BJ (cell line): ENCODE measurements around the gene RBMX2. TPM values are rescaled to one million over a fixed set of nuclear protein-coding genes. Genes with fewer than 3 reads are reported as not detected.
"Not testable (repeated sequence)": the region's sequence is repeated elsewhere in the genome, so short reads cannot be mapped to it uniquely, and the experiment has no call there.

Experiments
- CTCF ChIA-PET: fragments of 350-600 bp; formaldehyde crosslinking; extraction: SDS; loops from one replicate; lab custom pipeline; 2021; ENCODE audit warnings: antibody characterized with exemption, inconsistent platforms; lab: Yijun Ruan, JAX
- POLR2A ChIA-PET: fragments of 300-600 bp; sonication (Branson Sonifier 250); formaldehyde crosslinking; extraction: SDS; loops from one replicate; lab custom pipeline; 2021; ENCODE audit warnings: antibody characterized with exemption; lab: Charles Lee
- DNase-seq: peaks from one replicate; pipeline ENCODE4 v3.0.0-alpha.2; 2011; ENCODE audit warnings: low read depth
- H3K27me3 ChIP-seq: 2 replicates; pipeline ENCODE4 v1.6.0; 2011; ENCODE audit warnings: low read length; ENCODE audit not compliant: control insufficient read depth, insufficient read depth
- H3K36me3 ChIP-seq: 2 replicates; pipeline ENCODE4 v1.5.1; 2011; ENCODE audit warnings: low read length; ENCODE audit not compliant: control insufficient read depth, insufficient read depth
- H3K4me3 ChIP-seq: 2 replicates; pipeline ENCODE4 v1.5.1; 2011; ENCODE audit warnings: low read depth, mild to moderate bottlenecking, control low read depth, low read length
- polyA plus RNA-seq: library from polyadenylated mRNA; depleted of rRNA; stranded (reverse); fragments of >200 nt; gene quantifications from 2 replicates; pipeline ENCODE4 v1.2.3, GENCODE V29; 2011
- TF ChIP-seq, protein P1 (sequence below): IDR thresholded peaks from 2 replicates; pipeline ENCODE4 v1.5.1; 2011; ENCODE audit warnings: low read depth, mild to moderate bottlenecking, control low read depth, inconsistent platforms, low read length, moderate library complexity; ENCODE audit not compliant: insufficient read depth

The RBMX2 gene
- polyA plus RNA-seq, 1 experiment: 12.6 TPM

DNA sequence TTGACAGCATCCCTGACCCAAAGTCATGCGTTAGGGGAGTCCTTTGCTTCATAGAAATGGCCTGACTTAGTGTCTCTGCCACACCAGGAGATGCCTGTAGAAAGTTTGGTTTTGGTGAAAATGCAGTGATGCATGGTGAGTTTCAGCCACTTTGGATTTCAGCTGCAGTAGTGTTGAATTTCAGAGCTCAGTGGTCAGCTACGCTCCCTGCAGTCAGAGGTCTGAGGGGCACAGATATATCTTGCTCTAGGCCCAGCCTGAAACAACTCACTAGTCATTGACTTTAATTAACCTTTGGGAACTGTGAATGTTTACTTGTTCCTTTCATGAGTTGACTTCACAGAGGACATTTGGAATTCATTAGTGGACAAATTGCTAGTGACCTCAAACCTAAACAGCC lies 17.5 kb downstream of the RBMX2 start:
- Histone ChIP-seq H3K27me3 (no peaks in the 10 kb centered on the region), H3K36me3 (peaks cover 1% of the 10 kb centered on the region; the same call in 1 of the 2 replicates), H3K4me3 (no peak overlapping the region)
- TF ChIP-seq, protein P1, sequence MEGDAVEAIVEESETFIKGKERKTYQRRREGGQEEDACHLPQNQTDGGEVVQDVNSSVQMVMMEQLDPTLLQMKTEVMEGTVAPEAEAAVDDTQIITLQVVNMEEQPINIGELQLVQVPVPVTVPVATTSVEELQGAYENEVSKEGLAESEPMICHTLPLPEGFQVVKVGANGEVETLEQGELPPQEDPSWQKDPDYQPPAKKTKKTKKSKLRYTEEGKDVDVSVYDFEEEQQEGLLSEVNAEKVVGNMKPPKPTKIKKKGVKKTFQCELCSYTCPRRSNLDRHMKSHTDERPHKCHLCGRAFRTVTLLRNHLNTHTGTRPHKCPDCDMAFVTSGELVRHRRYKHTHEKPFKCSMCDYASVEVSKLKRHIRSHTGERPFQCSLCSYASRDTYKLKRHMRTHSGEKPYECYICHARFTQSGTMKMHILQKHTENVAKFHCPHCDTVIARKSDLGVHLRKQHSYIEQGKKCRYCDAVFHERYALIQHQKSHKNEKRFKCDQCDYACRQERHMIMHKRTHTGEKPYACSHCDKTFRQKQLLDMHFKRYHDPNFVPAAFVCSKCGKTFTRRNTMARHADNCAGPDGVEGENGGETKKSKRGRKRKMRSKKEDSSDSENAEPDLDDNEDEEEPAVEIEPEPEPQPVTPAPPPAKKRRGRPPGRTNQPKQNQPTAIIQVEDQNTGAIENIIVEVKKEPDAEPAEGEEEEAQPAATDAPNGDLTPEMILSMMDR: no peak
- ChIA-PET CTCF (no interaction called here), POLR2A (no interaction called here)
- no peak for DNase-seq

DNA sequence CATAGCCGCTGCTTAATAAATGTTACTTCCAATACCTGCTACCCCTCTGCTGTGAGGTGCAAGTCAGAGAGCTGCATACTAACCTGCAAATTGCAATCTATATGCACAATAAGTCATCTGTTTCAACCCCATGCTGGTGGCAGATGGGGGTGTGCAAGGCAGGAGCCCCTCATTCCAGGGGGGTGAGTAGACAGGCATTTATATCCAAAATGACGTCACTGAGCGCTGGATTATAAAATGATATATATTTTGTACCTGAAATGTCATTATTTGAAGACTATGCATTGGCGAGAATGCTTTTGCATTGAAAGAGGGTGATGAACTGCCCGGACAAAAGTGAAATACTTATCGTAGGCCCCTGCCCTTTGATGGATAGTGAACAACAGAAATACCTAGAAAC lies 24.7 kb downstream of the RBMX2 start:
- CTCF ChIA-PET: no interaction called here
- no peak overlapping the region for H3K4me3 ChIP-seq
- POLR2A ChIA-PET: no interaction called here
- no peak for DNase-seq
- no peaks in the 10 kb centered on the region for H3K36me3 ChIP-seq
- H3K27me3 ChIP-seq: no peaks in the 10 kb centered on the region
- TF ChIP-seq, protein P1: no peak

DNA sequence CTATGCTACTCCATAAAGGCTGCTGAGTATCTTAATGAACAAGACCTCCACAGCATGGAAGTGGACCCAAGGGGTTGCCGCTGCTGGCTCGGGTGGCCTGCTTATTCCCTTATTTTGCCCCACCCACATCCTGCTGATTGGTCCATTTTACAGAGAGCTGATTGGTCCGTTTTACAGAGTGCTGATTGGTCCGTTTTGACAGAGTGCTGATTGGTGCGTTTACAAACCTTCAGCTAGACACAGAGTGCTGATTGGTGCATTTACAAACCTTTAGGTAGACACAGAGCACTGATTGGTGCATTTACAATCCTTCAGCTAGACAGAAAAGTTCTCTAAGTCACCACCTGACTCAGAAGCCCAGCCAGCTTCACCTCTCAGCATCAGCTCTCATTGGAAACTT lies 27.4 kb downstream of the RBMX2 start:
- POLR2A ChIA-PET, H3K27me3 ChIP-seq, H3K36me3 ChIP-seq, CTCF ChIA-PET, DNase-seq, H3K4me3 ChIP-seq: not testable (repeated sequence)

DNA sequence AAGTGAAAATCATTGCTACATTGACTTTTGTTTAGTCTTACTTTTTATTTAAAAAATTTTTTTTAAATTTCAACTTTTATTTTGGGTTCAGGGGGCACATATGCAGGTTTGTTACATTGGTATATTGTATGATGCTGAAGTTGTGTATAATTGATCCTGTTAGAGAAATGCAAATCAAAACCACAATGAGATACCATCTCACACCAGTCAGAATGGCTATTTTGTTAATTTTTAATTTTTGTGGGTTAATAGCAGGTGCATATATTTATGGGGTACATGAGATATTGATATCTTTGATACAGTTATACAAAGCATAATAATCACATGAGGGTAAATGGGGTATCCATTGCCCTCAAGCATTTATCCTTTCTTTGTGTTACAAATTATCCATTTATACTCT lies 34.1 kb downstream of the RBMX2 start:
- TF ChIP-seq, protein P1: no peak
- Histone ChIP-seq H3K27me3 (no peaks in the 10 kb centered on the region), H3K36me3 (no peaks in the 10 kb centered on the region), H3K4me3 (no peak overlapping the region)
- ChIA-PET POLR2A (no interaction called here), CTCF (no interaction called here)
- no peak for DNase-seq

DNA sequence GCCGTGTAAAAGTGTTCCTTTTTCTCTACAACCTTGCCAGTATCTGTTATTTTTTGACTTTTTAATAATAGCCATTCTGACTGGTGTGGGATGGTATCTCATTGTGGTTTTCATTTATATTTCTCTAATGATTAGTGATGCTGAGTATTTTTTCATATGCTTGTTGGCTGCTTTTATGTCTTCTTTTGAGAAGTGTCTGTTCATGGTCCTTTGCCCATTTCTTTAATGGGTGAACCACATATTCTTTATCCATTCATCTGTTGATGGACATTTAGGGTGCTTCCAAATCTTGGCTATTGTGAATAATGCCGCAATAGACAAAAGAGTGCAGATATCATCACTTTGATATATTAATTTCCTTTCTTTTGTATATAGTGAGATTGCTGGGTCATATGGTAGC lies 36.2 kb downstream of the RBMX2 start:
- H3K4me3 ChIP-seq, H3K27me3 ChIP-seq, POLR2A ChIA-PET, CTCF ChIA-PET, H3K36me3 ChIP-seq, DNase-seq: not testable (repeated sequence)

DNA sequence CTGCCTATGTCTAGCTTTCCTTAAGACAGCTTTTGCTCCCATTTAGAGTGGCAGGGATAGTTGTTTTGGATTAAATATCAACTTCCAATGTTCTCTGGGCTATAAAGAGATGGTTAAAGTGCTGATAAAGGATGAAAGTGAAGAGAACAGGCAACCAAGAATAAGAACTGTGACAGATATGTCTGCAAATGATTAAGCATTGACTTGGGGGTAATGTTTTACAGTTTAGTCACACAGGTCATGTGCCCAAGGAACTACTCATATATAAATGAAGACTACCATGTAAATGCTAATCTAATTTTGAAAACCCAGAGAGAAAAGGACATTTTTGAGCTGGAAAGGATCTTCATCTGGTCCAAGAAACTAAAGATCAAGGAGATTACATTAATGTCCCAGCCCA lies 42.1 kb downstream of the RBMX2 start:
- no peak for DNase-seq
- TF ChIP-seq, protein P1: no peak
- POLR2A ChIA-PET: no interaction called here
- Histone ChIP-seq H3K4me3 (no peak overlapping the region), H3K27me3 (no peaks in the 10 kb centered on the region), H3K36me3 (no peaks in the 10 kb centered on the region)
- CTCF ChIA-PET: no interaction called here
